HG03039 (cell line): ENCODE measurements around the gene PTCSC3.

Experiments
- ATAC-seq: cut with Tn5 transposase; IDR thresholded peaks from one replicate; pipeline ENCODE4 v1.9.1; 2021; ENCODE audit warnings: mild to moderate bottlenecking, moderate library complexity; ENCODE audit not compliant: unreplicated experiment

PTCSC3 gene

GRCh38 chr14:36086629-36087395 is 89.7 kb downstream of the PTCSC3 start:
- ATAC-seq: no peak

- no peak for ATAC-seq
These were observed 90.7 kb downstream of the PTCSC3 start for GRCh38 chr14:36085861-36086260.
